GM18517 (cell line): Measurements from ENCODE around the gene SIPA1L3.
A peak's percentile ranks its signal among the peaks of the same experiment; 100 is the strongest.

Experiments
- ATAC-seq: cut with Tn5 transposase; IDR thresholded peaks from one replicate; pipeline ENCODE4 v1.9.1; 2021; ENCODE audit warnings: mild to moderate bottlenecking, moderate library complexity; ENCODE audit not compliant: unreplicated experiment

Gene SIPA1L3

GRCh38 chr19:37972803-37973202, 65.8 kb downstream of the SIPA1L3 start:
- ATAC-seq = no peak

- no peak for ATAC-seq
Measured at GRCh38 chr19:37973666-37974065, 66.7 kb downstream of the SIPA1L3 start.

DNA sequence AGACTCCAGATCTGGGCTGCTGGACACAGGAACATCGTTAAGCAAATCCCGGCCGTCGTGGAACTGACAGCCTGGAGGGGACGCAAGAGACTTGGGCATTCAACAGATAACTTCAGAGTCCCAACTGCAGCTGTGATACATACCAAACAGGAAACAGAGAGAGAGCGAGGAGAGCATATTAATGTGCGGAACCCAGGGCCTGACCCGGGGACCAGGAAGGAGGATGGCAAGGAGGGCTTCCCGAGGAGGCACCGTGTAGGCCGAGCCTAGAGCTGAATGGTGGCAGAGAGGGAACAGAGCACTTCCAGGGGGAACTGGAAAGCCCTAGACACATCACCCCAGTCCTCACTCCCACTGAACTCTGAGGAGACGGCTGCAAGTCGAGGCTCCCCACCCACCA, 68.1 kb downstream of the SIPA1L3 start:
- ATAC-seq = no peak

GRCh38 chr19:37975596-37976515, 68.8 kb downstream of the SIPA1L3 start:
- no peak for ATAC-seq

- no peak for ATAC-seq
Measured at GRCh38 chr19:37977391-37977790, 70.4 kb downstream of the SIPA1L3 start.

- ATAC-seq = no peak
Measured at GRCh38 chr19:37977992-37978391, 71.0 kb downstream of the SIPA1L3 start.

DNA sequence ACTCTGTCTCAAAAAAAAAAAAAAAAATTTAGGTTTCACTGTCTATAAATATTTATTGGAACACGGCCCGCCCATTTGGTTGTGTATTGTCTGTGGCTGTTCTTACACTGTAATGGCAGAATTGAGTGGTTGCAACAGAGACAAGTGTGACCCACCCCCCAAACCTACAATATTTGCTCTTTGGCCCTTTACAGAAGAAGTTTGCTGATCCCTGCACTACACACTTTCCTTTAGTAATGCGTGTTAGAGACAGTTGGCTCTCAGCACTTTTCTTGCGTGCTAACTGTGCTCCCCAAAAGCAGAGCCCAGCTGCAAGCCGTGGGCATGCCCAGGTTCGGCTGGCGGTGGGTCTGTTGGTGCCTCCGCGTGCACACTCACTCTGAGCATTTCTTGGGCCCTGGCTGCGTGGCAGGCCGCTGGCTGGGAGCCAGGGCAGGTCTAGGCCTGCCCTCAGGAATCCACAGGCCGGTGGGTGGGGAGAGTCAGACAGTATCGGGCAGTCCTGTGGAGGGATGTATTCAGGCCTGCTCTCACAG, 72.6 kb downstream of the SIPA1L3 start:
- peak; percentile 39 for ATAC-seq

- no peak for ATAC-seq
Measured at GRCh38 chr19:37980419-37981170, 73.6 kb downstream of the SIPA1L3 start.

DNA sequence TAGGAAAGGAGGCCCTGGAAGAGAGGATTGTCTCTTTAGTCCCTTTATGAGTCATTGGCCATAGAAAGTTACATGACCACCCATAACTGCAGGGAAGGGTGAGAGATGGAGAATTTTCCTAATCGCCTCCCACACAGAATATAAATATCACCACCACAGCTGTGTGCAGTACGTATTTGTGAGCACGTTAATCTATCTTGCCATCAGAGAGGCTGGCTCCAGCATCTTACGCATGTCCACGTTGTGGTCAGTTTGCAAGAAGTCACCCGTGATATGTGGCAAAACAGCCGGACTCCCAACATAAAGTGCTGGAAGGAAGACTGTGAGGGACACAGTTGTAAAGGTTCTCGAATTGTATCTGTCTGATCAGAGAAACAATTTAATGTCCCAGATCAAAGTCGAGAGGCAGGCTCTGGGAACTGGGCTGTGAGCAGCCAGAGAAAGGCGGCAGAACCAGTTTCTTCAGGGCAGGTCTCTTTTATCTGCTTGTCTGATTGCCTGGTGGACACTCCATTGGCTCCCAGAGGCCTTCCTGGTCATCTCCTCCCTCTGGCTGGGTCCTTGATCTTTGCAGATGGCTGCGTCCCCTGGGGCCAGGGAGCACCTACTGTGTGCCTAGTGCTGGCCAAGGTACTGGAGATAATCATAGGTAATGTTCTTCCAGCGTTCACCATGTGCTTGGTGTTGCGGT, 74.9 kb downstream of the SIPA1L3 start:
- no peak for ATAC-seq

GRCh38 chr19:37982655-37983054, 75.6 kb downstream of the SIPA1L3 start:
- no peak for ATAC-seq

DNA sequence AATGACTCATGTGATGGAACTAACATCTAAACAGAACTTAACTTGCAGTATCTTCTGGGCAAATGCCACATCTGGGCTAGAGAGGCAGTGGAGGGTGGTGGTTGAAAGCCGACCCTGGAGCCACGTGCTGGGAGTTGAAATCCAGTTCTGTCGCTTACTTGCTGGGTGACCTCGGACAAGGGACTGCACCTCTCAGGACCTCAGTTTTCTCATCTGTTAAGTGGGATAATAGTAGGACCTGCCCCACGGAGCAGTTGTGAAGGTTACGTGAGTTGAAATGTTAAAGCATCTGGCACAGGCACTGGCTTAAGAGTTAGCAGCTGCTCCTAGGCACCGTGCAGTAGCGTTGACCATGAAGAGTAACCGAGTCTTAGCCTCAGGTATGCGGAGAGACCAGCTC, 76.1 kb downstream of the SIPA1L3 start:
- ATAC-seq = no peak

DNA sequence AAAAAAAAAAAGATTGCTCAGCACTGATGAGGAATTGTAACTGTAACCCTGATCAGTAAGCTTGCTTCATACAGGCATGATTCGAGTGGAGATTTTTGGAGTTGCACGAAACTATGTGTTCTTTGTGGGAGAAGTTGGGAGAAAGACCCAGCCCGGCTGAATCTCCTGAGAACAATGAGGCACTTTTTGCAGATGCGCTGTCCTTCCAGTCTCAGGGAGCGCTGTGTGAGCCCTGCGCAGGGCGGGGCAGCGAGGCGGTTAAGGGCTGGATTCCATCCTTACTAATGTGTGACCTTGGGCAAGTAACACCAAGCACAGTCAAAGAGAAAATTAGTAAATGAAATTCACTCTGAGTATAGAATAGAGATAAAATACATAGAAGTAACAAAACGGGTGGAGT, 76.9 kb downstream of the SIPA1L3 start:
- no peak for ATAC-seq

DNA sequence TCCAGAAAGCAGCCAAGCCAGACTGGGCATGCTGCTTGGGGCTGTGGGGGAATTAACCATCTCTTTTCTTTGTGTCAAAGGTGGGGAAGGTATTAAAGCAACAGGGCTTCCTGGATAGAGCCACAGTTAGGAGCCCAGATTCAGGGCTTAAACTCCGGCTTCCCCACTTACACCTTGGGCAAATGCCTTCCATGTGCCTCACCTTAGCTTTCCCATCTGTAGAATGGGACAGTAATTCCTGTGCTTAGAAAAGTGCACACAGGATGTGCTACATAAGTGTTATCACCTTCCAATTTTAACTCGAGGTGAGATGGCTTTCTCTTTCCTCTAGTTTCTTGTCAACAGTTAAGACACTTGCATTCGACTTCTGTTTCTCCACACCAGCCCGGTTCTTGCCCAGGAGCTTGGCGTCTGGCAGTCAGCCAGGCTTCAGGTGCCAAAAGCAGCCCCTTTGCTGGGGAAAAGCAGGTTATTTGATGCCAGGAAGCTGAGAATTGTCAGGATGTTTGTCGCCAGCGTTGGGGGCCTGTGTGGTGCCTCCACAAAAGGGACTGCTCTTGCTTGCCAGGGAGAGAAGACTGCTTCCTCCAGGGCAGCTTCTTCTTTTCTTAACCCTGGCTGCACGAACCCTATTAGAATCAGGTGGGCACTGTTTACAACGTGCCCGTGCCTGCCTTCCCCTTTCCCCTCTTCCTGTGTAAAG, 79.2 kb downstream of the SIPA1L3 start:
- no peak for ATAC-seq

DNA sequence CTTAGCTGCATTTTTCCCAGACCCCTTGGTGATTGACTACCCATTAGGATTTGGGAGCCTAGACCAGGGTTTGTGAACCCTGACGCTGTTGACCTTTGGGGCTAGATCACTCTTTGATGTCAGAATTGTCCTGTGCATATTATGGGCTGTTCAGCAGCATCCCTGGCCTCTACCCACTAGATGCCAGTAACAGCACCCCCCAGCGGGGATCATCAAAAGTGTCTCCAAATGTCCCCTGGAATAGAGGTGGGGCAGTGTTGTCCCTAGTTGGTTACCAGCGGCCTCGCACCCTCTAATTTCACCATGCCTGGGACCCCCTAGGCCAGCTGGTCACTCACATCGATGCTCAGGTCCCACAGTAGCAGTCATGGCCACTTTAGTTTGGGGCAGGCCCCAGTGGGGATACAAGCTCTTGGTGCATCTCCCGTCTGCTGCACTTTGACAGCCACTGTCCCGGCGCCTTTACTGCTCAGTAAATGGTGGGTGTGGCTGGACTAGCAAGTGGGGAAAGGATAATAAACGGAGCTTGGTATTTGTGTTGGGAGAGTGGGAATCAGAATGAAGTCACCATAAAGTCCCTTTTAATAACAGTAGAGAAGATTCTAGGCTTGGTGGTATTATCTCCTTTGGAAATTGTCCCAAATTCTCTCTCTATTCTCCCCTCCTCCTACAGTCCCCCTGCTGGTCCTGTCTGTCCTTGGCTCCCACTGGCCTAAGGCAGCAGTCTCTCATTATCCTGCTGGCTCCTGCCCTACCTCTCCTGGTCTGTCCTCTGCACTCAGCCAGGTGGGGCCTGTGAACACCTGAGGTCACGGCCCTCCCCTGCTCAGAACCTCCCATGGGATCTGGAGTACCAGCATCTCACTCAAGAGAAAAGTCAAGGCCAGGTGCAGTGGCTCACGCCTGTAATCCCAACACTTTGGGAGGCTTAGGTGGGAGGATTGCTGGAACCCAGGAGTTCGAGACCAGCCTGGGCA, 80.6 kb downstream of the SIPA1L3 start:
- ATAC-seq = no peak

GRCh38 chr19:37988758-37989635, 82.0 kb downstream of the SIPA1L3 start:
- ATAC-seq = no peak

GRCh38 chr19:37989855-37990254, 82.8 kb downstream of the SIPA1L3 start:
- ATAC-seq = no peak

GRCh38 chr19:37990362-37990761, 83.4 kb downstream of the SIPA1L3 start:
- no peak for ATAC-seq

DNA sequence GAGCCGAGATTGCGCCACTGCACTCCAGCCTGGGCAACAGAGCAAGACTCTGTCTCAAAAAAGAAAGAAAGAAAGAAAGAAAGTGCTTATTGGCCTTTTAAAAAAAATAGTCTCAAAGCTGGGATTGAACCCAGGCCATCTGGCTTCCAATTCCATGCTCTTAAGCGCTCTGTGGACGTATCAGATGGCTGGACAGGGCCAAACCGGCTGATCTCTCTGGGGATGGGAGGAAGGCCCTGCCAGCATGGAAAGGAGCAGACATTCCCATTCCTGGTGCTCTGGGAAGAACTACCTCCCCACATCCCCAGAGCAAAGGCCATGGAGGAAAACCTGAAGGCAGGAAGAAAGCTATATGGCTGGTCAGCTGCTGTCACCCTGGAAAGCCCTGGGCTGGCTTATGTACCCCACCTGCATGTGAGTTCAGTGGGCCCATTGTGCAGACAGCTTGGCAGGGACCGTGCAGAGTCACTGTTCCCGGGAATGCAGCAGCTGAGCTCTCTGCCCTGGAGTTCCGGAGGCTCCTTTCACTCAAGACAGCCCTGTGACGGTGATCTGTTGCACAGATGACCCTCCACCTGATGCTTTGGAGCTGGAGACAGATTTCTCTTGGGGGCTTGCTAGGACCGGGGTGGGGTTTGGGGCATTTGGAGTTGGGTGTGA, 84.3 kb downstream of the SIPA1L3 start:
- no peak for ATAC-seq
